ENCODE results near the gene VOPP1.
A peak's percentile ranks its signal among the peaks of the same experiment; 100 is the strongest.
"Not testable (repeated sequence)": the region's sequence is repeated elsewhere in the genome, so short reads cannot be mapped to it uniquely, and the experiment has no call there.

GRCh38 chr7:55510206-55510605 lies 62.1 kb downstream of the VOPP1 start:
- not testable (repeated sequence) for TF ChIP-seq CTCF (IDR thresholded peaks at IDR 0.05 in 2 of 3, conservative IDR thresholded peaks at IDR 0.05 in 1 of 3; ENCODE audit: control insufficient read depth in 2 of 3, extremely low read depth in 1 of 3, insufficient read depth in 1 of 3, low read depth in 3 of 3, low read length in 3 of 3); CHD4 (IDR thresholded peaks at IDR 0.05); EP300 (IDR thresholded peaks at IDR 0.05; ENCODE audit: borderline replicate concordance in 1 of 2, control insufficient read depth in 1 of 2, low read depth in 2 of 2, low read length in 2 of 2); TCF12 (IDR thresholded peaks at IDR 0.05; ENCODE audit: low read depth, low read length); HDAC2 (IDR thresholded peaks at IDR 0.05); MAX (IDR thresholded peaks at IDR 0.05; ENCODE audit: low read depth, low read length)
- TF ChIP-seq ZNF384 (IDR thresholded peaks at IDR 0.05; ENCODE audit: borderline replicate concordance, low read depth, low read length) = 0 out of 2 replicates have a peak, but pooled peaks have one; percentile 49
